C4-2B (cell line): Measurements from ENCODE around the gene NFATC3.

Experiments used
- ZFX ChIP-seq: fragments of 450-650 bp; IDR thresholded peaks from 2 replicates; pipeline ENCODE4 v1.6.1; 2017
- TF ChIP-seq, protein P1 (sequence below): fragments of 450-650 bp; conservative IDR thresholded peaks from 2 replicates; pipeline ENCODE4 v1.5.1; 2017; ENCODE audit warnings: mild to moderate bottlenecking

DNA sequence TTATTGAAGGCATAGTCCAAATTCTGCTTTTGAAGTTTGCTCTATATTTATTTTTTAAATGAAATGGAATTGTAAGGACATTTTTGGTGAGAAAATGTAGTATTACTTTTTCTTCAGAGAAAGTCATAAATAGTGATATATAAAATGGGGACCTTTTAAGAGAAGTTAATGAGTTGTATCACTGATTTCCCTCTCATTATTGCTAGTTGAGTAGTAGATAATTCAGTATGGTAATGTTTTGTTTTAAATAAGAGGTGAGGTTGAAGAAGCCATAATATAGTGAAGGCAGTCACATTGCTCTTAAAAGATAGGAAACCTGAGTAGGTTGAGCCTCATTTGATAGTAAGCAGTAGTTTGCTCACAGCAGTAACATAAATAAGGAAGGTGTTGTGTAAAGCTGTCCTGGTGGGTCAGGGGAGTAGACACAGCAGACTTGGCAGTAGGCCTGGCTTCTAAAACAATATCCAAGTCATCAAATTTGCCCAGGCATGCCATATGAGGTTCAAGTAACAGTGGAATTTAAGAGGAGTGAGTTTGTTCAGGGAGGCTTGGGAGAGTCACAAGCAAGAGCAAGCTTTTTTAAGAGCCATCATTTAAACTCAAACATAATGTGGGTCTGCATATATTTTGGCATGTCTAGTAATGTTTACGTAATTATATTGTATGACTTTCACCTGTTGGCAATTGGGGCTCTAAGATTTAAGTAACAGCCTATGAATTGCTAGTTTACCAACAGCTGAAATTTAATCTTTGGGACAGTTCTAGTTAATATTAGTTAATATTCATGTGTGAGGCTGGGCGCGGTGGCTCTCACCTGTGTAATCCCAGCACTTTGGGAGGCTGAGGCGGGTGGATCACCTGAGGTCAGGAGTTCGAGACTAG lies 6.5 kb downstream of the NFATC3 start:
- TF ChIP-seq, protein P1, sequence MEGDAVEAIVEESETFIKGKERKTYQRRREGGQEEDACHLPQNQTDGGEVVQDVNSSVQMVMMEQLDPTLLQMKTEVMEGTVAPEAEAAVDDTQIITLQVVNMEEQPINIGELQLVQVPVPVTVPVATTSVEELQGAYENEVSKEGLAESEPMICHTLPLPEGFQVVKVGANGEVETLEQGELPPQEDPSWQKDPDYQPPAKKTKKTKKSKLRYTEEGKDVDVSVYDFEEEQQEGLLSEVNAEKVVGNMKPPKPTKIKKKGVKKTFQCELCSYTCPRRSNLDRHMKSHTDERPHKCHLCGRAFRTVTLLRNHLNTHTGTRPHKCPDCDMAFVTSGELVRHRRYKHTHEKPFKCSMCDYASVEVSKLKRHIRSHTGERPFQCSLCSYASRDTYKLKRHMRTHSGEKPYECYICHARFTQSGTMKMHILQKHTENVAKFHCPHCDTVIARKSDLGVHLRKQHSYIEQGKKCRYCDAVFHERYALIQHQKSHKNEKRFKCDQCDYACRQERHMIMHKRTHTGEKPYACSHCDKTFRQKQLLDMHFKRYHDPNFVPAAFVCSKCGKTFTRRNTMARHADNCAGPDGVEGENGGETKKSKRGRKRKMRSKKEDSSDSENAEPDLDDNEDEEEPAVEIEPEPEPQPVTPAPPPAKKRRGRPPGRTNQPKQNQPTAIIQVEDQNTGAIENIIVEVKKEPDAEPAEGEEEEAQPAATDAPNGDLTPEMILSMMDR: no peak
- TF ChIP-seq ZFX: no peak
